Stimulated activated CD4-positive, alpha-beta T cell treated with anti-CD3 and anti-CD28 coated beads, Interleukin-1b, Interleukin-23, amount 100 ng/mL, for 4 hours (primary cell): ENCODE results near the gene BST2.

Source experiments
- DNase-seq, 2 donors: peaks; one replicate each; pipeline ENCODE4 v3.0.0-alpha.2; 2020; ENCODE audit warnings: low read depth in 2 of 2

BST2 gene

DNA sequence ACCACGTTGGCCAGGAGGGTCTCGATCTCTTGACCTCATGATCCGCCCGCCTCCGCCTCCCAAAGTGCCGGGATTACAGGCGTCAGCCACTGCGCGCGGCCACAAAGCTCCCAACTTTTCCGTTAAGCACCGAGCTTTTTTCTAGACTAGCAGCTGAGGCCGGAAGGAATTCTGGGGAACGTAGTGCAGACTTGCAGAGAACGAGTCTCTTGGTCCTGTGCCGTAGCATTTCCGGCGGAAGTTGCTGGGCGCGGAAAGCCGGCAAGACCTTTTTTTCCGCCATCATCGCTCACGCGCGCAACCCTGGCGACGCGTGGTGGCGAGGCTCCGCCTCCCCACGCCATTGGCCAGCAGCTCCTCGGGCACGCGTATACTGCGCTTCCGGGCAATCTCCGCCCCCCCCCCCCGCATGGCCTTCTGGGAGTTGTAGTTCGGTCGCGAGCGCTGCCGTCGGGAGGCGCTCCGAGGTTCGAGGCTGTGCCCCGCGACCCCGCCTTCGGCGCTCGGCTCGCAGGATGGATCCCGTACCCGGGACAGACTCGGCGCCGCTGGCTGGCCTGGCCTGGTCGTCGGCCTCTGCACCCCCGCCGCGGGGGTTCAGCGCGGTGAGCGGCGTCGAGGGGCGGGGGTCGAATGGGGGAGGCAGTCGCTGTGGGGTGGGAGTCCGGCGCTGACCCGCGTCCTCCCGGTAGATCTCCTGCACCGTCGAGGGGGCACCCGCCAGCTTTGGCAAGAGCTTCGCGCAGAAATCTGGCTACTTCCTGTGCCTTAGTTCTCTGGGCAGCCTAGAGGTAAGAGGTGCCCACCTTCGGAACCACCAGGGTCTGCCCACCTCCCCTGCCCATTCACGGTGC, 14.4 kb upstream of the BST2 start, which contains the start of gene MVB12A:
Gene MVB12A (plus strand): TSS at position 427 of the 854 bp plus-strand sequence. CDS start 89 bp downstream, at position 516.
- DNase-seq = peak; percentile 89 to 91

DNA sequence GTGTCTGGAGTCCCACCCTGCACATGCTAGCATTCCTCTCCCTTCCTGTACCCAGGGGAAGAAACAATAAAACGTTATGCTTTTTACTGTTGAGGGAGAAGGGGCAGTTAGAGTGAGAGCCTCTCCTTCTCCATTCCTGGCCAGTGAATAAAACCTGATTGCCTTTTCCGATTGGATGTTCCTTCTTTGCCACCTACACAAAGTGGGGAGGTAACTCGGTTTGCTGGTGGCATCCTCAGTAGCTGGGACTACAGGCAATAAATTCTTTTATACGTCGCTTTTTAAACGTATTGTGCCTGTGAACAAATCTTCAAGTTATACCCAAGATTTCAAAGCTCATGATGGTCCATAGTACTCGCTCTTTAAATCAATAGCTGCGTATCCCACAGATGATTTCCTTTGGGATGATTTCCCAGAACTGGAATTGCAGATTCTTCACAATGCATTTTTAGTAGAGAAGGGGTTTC, 13.8 kb upstream of the BST2 start:
- DNase-seq = no peak

DNA sequence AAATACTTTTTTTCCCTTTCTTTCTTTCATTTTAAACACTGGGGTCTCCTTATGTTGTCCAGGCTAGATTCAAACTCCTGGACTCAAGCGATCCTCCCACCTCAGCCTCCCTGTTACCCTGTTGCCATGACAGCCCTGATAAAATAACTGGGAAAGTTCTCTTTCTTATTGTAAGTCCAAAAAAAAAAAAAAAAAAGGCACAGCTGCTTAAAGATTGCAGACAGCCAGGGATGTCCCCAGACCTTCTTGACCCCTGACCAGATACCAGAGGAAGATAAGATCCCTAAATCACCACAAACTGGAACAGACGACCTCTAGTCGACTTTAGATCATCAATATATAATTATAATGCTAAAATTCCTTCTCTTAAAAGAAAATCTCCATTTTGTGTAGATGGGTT, 13.3 kb upstream of the BST2 start:
- DNase-seq = no peak

DNA sequence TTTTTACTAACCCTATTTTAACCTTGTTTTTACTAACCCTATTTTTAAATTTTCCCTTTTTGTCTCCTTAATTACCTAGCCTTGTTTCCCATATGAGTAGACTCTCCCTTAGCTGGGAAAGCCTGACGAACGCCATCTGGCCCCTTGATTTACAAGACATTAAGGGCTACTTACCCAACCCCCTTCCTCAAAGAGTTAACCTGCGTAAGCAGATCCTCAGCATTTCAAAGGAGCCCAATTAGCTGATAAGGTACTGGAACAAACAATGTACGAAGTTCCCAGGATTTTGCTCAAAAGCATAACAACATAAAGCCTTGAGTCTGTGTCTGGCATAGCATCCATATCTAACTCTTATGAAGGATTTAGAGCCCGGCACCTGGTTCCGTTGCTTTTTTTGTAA, 9.7 kb upstream of the BST2 start:
- no peak for DNase-seq

DNA sequence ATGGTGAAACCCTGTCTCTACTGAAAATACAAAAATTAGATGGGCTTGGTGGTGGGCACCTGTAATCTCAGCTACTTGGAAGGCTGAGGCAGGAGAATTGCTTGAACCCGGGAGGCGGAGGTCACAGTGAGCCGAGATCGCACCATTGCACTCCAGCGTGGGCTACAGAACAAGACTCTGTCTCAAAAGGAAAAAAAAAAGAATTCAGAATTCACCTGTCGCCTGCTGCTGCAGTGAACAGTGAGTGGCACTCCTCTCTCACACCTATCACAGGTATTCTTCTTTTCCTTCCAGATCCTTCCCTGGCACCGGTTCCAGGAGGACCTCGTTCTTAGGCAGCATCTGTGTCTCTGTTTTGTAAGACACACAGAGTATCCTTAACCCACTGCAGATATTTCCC, 8.7 kb upstream of the BST2 start:
- DNase-seq = no peak

DNA sequence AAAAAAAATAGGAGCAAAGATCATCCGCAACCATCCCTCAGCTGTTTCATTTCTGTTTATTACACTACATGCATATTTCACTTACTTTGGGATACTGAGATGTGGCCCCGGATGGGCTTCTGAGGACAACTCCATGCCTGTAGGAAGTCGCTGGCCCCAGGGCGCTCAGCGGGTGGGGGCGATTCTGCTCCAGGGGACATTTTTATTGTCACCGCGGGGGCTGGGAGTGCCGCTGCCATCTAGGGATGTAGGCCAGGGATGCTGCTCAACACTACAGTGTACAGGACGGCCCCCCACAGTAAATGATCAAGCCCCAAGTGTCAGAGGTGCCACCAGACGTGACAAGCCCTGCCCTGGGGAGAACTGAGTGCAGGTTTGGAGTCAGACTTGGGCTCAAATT, 6.4 kb upstream of the BST2 start:
- DNase-seq = no peak

DNA sequence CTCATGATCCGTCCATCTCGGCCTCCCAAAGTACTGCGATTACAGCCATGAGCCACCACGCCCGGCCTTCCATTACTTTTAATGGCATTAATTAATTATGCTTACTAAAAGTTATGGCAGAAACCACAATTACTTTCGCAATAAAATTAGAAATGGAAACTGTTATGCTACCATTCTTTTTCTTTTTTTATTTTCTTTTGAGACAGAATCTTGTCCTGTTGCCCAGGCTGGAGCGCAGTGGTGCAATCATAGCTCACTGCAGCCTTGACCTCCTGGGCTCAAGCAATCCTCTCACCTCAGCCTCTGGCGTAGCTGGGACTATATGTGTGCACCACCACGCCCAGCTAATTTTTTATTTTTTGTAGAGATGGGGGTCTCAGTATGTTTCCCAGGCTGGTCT, 4.6 kb upstream of the BST2 start:
- no peak for DNase-seq

DNA sequence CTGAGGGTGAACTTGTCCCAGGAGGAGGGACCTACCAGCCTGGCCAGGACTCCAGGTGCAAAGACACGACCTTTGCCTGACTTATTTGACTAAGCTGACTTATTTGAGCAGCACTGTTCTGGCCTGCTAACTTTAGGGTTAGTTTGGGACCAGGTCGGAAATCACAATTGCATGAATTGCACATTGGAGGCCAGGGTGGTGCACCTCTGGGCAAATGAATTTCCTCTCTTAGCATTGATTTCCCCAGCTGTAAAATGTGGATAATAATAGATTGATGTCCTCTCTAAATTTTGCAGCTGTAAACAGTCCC, 1.4 kb upstream of the BST2 start:
- DNase-seq = no peak

DNA sequence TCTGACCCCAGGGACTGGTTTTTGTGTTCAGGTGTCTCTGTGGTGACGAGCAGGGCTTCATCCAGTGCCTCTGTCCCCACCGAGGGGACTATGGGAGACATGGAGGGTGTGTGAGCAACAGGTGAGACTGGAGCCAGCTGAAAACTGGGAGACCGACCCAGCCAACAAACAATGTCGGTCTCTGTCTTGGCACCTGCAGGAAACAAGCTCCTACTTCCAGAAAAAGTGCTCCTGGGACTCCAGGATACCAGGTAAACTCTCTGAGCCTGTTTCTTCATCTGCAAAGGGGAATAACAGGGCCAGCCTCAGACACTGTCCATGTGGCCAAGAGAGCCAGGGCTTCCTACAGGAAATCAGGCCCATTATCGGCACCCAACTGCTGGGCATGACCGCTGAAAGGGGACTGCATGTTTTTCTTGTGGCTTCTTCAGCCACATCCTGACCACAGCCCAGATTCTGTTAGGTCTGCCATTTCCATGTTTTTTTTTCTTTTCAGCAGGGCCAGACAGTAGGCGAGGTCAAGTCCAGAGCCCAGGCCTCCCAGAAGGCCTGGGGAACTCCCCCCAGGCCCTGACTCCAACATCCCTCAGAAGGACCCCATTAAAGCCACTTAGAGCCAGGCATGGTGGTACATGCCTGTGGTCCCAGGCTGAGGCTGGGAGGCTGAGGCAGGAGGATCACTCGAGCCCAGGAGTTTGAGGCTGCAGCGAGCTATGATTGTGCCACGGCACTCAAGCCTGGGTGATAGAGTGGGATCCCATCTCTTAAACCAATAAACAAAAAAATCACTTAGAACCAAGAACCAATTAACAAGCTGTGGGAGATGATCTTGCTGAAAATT, 836 bp upstream of the BST2 start:
- DNase-seq = no peak

DNA sequence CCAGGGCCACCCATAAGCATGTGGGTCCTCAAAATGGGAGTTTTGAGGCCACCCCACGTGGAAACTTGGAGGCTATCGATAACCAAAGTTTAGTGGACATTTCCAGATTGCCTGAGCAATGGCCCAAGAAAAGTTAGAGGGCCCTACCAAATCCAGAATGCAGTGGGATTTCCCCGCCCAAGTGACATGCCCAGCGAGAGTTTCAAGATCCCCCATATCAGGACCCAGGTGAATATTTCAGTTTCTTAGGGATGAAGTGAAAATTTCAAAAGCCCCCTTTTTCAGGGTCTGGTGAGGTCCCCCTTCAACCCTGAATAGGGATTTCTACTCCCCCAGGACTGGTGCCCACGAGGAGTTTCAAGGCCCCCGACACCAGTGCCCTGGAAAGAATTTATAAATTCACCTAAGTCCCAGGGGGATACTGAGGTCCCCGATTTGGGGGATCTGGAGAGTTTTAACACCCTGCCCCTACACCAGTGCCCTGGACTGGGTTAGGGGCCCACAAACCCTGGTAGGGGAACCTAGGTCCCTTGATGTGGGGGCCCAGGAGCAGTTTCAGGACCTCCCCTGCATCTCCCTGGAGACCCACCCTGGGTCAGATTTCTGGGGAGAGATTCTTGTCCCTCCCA, 695 bp downstream of the BST2 start:
- no peak for DNase-seq

DNA sequence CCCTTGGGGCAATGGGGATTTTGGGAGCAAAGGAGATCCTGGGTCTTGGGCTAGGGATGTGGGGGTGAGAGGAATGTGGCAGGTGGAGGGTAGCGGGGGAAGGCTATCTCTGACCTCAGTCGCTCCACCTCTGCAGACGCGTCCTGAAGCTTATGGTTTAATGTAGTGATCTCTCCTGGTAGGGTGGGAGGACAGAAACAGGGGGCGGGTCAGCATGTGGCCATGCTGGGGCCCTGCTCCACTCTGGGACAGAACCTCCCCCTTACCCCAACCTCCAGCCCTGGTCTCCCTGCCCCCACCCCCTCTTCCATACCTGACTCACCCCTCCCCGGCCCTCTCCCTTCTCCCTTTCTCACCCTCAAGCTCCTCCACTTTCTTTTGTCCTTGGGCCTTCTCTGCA, 1.4 kb downstream of the BST2 start:
- no peak for DNase-seq

DNA sequence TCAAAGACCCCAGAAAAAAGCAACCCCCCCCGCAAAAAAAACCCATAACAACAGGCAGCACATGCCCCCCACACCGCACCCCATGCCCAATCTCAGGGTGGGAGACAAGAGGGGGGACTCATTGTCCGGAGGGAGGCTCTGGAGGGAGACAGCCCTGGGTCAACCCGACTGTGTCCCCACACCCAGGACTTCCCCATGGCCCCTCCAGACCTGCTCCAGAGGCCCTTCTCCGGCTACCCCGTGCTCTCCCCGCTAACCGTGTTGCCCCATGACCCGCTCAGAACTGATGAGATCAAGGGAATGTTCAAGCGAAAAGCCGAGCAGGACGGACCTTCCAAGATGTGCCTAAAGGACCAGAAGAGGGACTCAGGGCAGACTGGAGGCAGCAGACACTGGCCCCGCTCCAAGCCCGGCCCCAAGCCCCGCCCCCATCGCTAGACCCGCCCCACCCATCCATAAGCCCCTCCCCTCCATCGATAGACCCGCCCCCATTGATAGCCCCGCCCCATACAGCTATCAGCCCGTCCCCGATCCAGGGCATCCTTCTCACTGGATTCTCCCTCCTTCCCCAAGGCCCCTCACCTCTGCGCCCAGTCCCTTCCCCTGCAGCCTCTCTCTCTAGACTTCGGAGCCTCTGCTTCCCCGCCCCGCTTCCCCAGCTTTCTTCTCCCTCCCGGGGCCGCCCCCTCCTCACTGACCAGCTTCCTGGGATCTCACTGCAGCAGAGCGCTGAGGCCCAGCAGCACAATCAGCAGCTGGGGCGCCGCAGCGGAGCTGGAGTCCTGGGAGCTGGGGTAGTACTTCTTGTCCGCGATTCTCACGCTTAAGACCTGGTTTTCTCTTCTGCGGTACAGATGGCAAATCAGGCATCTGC, 2.2 kb downstream of the BST2 start:
- DNase-seq = peak in 1 of 2 donors; percentile 46

DNA sequence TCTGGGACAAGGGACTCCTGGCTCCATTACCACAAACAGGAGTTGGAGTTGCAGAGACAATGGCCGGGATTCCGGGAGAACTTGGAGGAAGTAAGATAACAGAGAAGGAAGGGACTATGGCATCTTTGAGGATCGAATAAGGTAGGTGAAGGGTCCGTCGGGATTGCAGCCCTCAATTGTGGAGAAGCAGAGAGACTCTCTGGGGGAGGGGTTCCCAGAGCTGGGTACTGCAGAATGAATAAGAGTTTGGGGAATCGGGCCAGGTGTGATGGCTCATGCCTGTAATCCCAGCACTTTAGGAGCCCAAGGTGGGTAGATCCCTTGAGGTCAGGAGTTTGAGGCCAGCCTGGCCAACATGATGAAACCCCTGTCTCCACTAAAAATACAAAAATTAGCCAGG, 3.8 kb downstream of the BST2 start:
- DNase-seq = no peak

DNA sequence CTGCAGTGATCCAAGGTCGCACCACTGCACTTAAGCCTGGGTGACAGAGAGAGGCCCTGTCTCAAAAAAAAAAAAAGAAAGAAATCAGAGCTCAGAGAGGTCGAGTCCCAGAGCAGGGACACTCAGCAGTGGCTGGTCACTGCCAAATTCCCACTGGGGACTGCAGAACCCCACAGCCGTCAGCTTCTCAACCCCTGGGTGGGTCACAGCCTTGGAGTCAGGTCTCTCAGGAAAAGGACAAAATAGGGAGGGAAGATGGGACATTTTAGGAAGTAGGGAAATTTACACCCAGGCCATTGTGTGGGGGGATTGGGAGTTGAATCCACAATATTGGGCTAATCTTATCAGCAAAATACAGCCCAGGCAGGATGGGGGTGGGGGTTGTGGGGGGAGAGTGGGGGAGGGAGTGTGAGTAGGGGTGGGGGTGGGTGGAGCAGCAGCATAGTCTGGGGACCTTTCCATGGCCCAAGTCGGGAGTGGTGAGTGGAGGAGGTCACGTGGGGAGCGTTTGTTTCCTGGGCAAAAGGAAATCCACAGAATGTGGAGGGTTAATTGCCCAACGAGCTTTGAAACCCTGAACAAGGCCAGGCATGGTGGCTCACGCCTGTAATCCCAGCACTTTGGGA, 6.4 kb downstream of the BST2 start:
- DNase-seq = no peak

DNA sequence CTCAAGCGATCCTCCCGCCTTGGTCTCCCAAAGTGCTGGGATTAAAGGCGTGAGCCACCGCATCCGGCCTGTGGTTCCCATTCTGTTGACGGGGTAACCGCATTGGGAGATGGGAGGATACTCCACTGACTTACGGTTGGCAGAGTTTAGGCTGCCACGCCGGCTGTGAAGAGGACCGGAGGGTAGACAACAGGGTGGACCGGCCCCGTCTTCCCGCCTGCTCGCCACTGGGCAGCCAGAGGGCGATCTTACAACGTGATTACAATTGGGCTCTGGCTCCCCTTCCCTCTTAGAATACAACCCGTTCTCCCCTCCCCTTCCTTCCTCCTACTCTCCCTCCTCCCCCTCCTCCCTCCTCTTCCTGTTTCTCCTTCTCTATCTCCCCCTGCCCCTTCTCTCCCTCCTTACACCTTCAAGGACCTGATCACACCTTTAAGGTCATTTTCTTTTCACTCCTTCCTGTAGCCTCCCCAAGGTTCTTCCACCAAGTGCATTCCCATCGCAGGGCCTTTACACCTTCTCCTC, 10.5 kb downstream of the BST2 start:
- peak; percentile 43 to 75 for DNase-seq

DNA sequence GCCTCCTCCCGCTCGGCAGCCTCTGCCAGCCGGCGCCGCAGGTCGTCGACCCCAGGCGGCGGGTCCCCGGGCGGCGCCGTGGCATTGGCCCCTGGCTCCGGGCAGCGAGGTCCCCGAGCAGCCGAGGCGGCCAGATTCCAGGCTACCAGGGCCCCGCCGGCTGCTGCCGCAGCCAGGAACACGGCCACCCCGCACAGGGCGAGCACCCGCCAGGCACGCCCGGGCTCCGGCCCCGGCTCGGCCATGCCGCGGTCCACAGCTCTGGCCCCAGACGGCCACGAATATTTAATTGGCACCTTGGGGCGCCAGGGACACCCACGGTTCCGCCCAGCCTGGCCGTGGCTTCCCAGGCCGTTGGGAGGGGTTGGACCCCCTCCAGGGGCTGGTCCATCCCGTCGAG, 11.5 kb downstream of the BST2 start, which contains the start of gene CCDC194:
Gene CCDC194 (minus strand): TSS at position 283 of the 400 bp plus-strand sequence. CDS start 38 bp downstream, at position 245.
- DNase-seq = no peak

DNA sequence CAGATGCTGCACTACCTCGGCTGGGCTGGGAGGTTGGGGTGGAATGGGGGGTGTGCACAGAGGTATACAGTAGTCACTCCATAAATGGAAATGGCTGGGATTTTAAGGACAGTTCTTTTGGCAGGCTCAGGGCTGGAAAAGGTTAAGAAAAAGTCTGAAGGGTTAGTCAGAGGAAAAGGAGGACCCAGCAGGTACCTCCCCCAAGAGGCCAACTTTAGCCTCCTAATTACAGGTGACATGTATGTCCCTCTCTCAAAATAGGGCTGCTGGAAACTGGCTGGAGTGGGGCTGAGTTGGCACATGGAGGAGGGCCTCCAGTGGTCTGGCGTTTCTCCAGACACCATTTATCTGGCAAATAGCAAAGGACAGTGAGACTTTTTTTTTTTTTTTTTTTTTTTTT, 12.4 kb downstream of the BST2 start:
- DNase-seq = no peak

DNA sequence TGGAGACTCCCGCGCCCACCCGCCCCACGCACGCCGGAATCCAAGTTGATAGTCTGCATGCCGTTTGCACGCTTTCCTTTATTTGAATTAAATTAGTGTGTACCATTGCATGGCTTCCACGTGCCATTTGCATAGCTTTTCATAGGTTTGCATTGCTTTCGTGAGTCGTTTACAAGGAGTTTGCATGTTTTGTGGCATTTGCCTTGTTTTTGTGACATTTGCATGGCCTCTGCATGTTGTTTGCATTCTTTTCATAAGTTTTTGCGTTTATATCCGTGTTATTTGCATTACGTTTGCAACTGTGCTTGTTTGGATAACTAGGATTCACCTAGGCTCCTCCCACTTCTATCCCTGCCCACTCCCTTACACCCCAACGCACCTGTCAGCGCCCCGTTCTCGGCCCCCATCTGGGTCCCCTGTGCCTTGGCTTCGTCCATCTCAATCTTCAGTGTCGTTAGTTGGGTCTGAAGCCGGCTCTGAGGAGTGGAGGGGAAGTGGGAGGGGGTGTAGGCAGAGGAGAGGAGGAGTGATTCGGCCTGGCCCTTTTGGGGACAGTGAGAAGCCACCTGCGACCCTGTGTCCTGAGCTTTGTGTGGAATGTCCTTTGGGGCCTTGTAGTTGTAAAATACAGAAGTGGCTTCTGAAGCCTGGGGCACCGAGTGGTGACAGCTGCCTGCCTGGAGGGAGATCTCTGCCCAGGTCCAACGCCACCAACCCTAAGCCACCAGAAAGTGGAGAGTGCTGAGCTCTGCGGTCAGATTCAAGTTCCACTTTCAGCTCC, 13.9 kb downstream of the BST2 start:
- DNase-seq = no peak

DNA sequence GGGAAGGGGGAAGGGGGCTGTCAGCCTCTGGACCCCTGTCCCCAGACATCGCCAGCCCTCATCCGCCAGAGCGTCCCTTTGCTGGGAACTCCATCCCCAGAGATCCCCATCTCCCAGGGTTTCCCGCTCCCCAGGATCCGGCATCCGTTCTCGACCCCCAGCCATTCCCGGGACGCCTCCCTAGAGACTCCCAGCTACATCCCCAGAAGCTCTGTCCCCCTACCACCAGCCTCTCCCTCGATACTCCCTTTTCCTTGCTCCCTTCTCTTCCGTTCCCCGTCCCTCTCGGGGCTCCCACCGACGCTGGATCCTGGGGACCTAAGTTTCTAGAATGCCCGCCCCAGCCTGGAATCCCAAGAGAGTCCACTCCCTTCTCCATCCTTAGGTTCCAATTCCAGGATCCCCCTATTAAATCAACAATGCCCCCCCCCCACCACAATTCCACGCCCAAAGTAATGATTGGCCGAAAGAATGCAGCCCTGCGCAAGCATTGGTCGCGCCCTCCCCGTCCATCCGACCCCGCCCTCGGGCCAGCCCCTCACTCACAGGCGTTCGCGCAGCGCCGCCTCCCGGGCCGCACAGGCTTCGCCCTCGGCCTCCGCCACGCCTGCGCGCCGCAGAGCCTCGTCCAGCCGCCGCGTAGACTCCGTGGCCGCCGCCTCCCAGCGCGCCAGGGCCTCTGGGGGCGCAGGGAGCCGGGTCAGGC, 14.6 kb downstream of the BST2 start:
- DNase-seq = peak; percentile 81 to 91
